ENCODE data around the gene PML. TPM values are rescaled to one million over a fixed set of nuclear protein-coding genes. Genes with fewer than 3 reads are reported as not detected.

Gene PML
- total RNA-seq, 3 donors from 2014 or later, result 27.6 to 52.2 (median 35.6) TPM

DNA sequence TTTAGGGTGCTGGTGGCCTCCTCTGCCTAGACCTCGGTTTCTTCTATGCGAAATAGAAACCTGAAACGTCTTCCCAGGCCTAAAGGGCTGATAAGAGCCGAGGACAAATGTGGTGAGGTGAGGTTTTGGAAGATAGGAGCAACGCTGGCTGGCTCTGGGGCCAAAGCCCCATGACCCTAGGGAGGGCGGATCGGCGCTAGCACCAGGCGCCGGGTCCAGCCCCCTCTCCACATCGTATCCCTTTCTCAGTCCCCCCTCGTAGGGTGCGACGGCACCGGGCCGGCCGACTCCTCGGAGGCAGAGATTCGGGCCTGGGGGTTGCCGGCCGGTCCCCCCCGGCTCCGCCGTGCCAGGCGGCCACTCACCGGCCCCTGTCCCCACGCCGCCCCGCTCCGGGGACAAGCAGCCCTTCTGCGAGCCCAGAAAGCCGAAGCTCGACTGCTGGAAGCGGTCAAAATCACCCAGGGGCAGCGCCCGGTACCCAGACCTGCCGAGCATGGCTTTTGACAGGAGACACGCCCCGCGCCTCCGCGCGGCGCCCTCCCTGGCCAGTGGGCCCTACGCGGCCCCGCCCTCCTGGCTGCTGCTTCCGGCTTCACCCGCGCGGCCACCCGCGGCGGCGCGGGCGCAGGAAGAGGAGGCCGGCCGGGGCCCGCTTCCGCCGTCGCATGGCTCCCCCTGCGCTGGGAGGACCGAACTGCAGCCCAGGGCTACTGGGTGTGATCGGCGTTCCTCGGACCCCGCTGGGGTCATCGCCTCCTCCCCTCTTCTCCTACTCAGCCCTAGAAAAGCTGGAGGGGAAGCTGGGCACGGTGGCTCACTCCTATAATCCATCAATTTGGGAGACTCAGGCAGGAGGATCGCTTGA is 2.6 kb upstream of the PML start, which contains the start of gene STOML1:
Gene STOML1, minus strand, starts transcription at position 570 of the 868 bp plus-strand sequence. Its CDS starts 72 bp downstream, at position 498.
- Histone ChIP-seq H3K4me3 (peak within 1 kb of the TSS; percentile 46), H3K36me3 (ENCODE audit: low read depth) (no peaks in the 10 kb centered on the region), H3K4me1 (ENCODE audit: low read depth) (peaks cover 35% of the 10 kb centered on the region), H3K9me3 (no peaks in the 10 kb centered on the region)
- ATAC-seq (peak; percentile 87), DNase-seq (peak; percentile 96 to 97 (median 96))
- intact Hi-C loops (cut with DNase I, micrococcal nuclease), result no loop called here
- TF ChIP-seq, protein P1, sequence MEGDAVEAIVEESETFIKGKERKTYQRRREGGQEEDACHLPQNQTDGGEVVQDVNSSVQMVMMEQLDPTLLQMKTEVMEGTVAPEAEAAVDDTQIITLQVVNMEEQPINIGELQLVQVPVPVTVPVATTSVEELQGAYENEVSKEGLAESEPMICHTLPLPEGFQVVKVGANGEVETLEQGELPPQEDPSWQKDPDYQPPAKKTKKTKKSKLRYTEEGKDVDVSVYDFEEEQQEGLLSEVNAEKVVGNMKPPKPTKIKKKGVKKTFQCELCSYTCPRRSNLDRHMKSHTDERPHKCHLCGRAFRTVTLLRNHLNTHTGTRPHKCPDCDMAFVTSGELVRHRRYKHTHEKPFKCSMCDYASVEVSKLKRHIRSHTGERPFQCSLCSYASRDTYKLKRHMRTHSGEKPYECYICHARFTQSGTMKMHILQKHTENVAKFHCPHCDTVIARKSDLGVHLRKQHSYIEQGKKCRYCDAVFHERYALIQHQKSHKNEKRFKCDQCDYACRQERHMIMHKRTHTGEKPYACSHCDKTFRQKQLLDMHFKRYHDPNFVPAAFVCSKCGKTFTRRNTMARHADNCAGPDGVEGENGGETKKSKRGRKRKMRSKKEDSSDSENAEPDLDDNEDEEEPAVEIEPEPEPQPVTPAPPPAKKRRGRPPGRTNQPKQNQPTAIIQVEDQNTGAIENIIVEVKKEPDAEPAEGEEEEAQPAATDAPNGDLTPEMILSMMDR (IDR thresholded peaks at IDR 0.05), result peak; percentile 96

DNA sequence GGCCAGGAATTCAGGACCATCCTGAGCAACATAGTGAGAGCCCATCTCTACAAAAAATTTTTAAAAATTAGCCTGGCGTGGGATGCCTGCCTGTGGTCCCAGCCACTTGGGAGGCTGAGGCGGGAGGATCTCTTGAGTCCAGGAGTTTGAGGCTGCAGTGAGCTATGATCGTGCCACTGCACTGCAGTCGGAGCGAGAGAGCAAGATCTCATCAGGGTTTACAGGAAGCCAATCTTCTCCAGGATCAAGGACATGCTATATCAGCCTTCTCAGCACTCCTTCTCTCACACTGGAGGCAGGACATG is 2.0 kb upstream of the PML start:
- Histone ChIP-seq H3K9me3 (no peaks in the 10 kb centered on the region), H3K4me1 (ENCODE audit: low read depth) (peaks cover 37% of the 10 kb centered on the region), H3K36me3 (ENCODE audit: low read depth) (no peaks in the 10 kb centered on the region), H3K4me3 (no peak overlapping the region)
- DNase-seq (no peak), ATAC-seq (no peak)
- intact Hi-C loops (cut with DNase I, micrococcal nuclease), result no loop called here
- TF ChIP-seq, protein P1 (IDR thresholded peaks at IDR 0.05), result no peak

DNA sequence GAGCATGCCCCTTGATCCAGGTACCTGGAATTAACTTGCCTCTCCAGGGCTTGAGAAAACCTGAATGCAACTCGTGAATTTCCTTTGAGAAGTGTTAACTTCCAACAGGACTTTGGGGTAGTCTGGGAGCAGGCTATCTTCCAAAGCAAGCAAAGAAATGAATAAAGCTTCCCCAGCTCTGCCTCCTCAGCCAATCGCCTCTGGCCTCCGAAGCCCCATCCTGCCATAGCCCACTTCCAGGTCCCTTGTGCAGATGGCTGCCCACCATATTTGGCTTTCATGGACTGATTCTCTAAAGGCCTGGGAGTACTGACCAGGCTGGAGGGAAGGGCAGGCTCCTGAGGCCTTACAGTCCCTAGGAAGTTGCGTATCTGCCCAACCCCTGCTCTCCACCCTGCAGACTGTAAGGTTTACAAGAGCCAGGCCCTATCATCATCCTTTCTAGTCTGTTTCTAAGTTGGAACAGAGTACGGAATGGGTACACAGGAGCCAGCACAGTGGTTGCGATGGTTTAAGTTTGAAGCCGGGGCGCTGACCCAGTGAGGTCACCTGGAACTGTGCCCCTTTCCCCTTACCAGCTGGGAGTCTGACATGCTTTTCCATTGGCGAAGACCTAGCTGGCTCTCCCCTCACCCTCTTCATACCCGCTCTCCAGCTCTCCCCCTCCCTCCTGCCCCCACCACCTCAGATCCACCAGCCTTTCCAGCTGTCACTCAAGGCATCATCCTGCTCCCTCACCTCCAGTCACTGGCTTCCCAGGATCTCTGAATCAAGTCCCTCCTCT is 1.1 kb upstream of the PML start:
- Histone ChIP-seq H3K9me3 (no peaks in the 10 kb centered on the region), H3K4me3 (no peak overlapping the region), H3K4me1 (ENCODE audit: low read depth) (peaks cover 34% of the 10 kb centered on the region), H3K36me3 (ENCODE audit: low read depth) (no peaks in the 10 kb centered on the region)
- TF ChIP-seq, protein P1 (IDR thresholded peaks at IDR 0.05), result no peak
- no peak for ATAC-seq
- DNase-seq, result no peak
- intact Hi-C loops (cut with DNase I, micrococcal nuclease), result no loop called here

DNA sequence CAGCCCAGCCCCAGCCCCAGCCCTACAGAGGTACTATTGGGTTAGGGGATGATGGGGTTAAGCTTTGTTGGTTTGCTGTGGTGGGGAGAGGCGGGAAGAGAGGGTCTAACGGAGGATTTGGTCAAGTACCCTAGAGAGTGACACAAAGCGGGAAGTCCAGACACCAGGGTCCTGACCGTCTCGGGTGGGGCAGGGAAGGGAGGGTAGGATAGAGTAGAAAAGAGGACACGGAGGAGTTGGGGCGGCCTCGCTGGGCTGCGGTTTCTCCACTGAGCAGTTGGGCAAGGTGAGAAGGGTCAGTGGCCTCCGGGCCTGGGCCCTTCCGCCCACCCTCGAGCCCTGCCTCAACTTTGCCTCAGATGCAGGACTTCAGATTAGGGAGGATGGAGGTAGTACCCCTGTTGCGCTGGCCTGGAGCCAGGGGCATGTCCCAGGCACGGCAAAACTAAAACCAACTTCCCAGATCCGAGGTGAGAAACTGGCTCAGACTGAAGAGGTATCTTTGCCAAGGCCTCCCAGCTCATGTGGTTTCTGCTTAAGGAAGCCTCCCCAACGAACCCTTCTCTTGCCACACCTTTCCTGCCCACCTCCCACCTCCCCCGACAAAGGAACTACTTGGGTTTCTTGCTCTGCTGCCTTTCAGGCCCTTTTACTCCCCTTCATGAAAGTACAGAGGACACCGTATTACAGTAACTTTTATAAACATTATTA is 551 bp downstream of the PML start:
- intact Hi-C loops (cut with DNase I, micrococcal nuclease), result no loop called here
- H3K4me1 ChIP-seq (ENCODE audit: low read depth), result peaks cover 34% of the 10 kb centered on the region
- TF ChIP-seq, protein P1 (IDR thresholded peaks at IDR 0.05), result no peak
- peak overlapping the region; percentile 42 for H3K4me3 ChIP-seq
- peak; percentile 20 for ATAC-seq
- no peaks in the 10 kb centered on the region for H3K9me3 ChIP-seq
- DNase-seq, result peak; percentile 45 to 72 (median 61)
- H3K36me3 ChIP-seq (ENCODE audit: low read depth), result no peaks in the 10 kb centered on the region

DNA sequence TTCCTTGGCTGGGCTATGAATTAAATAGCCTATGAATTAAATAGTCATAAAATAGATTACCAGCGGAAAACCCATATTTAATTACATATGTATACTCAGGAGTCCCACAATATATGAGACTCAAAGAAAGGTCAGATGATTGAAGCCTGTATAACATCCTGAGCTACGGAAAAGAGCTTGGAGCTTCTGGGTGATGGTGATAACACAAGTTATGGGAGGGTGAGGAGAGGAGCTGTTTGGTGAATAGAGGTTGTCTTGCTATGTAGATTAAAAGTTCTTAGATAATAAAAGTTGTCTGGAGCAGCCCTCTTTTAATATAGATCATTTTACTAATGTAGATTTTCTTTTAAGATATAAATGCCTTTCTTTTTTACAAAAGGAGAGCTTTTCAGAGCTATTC is 1.8 kb downstream of the PML start:
- no peak for ATAC-seq

More for the DNA sequence above, 1.8 kb downstream of the PML start:
- TF ChIP-seq, protein P1 (IDR thresholded peaks at IDR 0.05), result no peak
- Histone ChIP-seq H3K4me1 (ENCODE audit: low read depth) (peaks cover 40% of the 10 kb centered on the region), H3K9me3 (no peaks in the 10 kb centered on the region), H3K36me3 (ENCODE audit: low read depth) (no peaks in the 10 kb centered on the region), H3K4me3 (no peak overlapping the region)
- intact Hi-C loops (cut with DNase I, micrococcal nuclease), result no loop called here
- DNase-seq, result no peak

Measured in mucosa of descending colon (tissue), 3 donors.